Measurements from ENCODE around the gene SLC1A5. TPM values are rescaled to one million over a fixed set of nuclear protein-coding genes. Genes with fewer than 3 reads are reported as not detected.
A peak's percentile ranks its signal among the peaks of the same experiment; 100 is the strongest.

SLC1A5 gene
- 100 to 1,000 TPM; 263 to 310 (median 281) TPM for total RNA-seq (2021; fragmentation: NEBNext Ultra II Directional; extraction: Animal tissue kit (Norgen Biotek cat#: 25700))
- long read RNA-seq, transcript SLC1A5-203 (8 exons, 2,882 nt): major isoform, 218 of 263 reads
- long read RNA-seq, transcript SLC1A5-205 (7 exons, 2,031 nt): minor isoform, 5 of 263 reads
- long read RNA-seq, transcript SLC1A5-201 (8 exons, 1,750 nt): minor isoform, 9 of 263 reads
- long read RNA-seq, partial matches to known transcripts: 25 of 263 reads
- long read RNA-seq, other reads (novel, unspliced or antisense): 5 of 263 reads

DNA sequence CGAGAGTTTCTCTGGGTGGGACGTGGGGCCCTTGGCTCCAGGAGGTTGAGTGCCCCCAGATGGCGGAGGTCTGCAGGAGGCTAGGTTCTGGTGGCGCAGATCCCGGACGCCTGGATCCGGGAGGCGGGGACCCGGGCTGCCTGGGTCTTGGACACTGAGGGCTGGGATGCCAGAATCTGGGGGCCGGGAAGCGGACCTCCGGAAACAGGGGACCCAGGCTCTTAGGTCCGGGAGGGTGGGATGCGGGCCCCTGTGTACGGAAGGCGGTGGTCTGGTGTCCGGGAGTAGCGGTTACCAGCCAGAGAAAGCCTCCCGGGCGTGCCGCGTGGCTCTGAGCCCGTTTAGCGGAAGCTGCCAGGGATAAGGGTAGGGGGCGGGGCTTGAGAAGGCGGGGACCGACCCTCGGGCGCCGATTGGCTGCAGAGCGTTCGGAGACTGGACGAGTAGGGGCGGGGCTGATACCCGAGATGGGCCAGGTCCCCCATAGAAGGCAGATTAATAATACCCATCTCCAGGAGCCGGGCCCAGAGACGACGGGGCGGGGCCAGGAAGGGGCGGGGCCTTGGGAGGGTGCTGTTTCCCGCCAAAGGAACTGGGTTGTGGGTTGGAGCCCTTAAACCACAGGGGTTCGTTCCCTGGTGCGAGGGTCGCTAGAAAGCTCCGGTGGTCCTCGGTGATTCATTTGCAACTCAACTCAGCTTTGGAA, at the start of gene SLC1A5:
Gene SLC1A5, minus strand, starts transcription at position 333 of the 706 bp plus-strand sequence. CDS start 629 bp downstream, outside the sequence.
- TF ChIP-seq, protein P1, sequence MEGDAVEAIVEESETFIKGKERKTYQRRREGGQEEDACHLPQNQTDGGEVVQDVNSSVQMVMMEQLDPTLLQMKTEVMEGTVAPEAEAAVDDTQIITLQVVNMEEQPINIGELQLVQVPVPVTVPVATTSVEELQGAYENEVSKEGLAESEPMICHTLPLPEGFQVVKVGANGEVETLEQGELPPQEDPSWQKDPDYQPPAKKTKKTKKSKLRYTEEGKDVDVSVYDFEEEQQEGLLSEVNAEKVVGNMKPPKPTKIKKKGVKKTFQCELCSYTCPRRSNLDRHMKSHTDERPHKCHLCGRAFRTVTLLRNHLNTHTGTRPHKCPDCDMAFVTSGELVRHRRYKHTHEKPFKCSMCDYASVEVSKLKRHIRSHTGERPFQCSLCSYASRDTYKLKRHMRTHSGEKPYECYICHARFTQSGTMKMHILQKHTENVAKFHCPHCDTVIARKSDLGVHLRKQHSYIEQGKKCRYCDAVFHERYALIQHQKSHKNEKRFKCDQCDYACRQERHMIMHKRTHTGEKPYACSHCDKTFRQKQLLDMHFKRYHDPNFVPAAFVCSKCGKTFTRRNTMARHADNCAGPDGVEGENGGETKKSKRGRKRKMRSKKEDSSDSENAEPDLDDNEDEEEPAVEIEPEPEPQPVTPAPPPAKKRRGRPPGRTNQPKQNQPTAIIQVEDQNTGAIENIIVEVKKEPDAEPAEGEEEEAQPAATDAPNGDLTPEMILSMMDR (IDR thresholded peaks at IDR 0.05): no peak
- H3K9me3 Mint-ChIP-seq: no peaks in the 10 kb centered on the region
- DNase-seq: peak; percentile 96
- H3K27me3 Mint-ChIP-seq (ENCODE audit: insufficient read depth): peaks cover 2% of the 10 kb centered on the region; the same call in 1 of the 2 replicates
- peaks cover 35% of the 10 kb centered on the region for H3K36me3 Mint-ChIP-seq (ENCODE audit: low read depth)
- peak within 1 kb of the TSS; percentile 97 for H3K4me3 Mint-ChIP-seq
- peaks cover 57% of the 10 kb centered on the region for H3K4me1 Mint-ChIP-seq (ENCODE audit: low read depth)
- H3K27ac Mint-ChIP-seq: peak within 1 kb of the TSS; percentile 97

DNA sequence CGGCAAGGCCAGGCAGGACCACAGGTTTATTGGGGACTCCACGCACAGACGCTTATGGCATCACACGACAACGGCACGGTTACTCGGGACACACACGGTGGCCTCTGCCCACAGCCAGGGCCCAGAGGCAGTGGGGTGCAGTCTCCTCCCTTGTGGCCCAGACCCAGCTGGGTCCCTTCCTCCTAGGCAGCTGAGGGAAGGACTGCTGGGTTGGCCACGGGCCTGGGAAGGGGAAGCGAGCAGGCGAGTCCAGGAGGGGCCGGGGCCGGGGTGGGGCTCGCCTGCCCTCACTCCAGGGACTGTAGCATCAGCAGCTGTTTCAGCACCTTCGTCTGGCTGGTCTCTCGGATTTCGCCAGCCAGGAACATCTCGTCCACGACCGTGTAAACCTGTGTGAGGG, 49.8 kb upstream of the SLC1A5 start:
- Mint-ChIP-seq H3K4me1 (ENCODE audit: low read depth) (peaks cover 39% of the 10 kb centered on the region), H3K27ac (no peak overlapping the region), H3K36me3 (ENCODE audit: low read depth) (peaks cover 36% of the 10 kb centered on the region), H3K4me3 (no peak overlapping the region), H3K9me3 (no peaks in the 10 kb centered on the region), H3K27me3 (ENCODE audit: insufficient read depth) (peaks cover 4% of the 10 kb centered on the region)
- TF ChIP-seq, protein P1 (IDR thresholded peaks at IDR 0.05): no peak
- DNase-seq: no peak

DNA sequence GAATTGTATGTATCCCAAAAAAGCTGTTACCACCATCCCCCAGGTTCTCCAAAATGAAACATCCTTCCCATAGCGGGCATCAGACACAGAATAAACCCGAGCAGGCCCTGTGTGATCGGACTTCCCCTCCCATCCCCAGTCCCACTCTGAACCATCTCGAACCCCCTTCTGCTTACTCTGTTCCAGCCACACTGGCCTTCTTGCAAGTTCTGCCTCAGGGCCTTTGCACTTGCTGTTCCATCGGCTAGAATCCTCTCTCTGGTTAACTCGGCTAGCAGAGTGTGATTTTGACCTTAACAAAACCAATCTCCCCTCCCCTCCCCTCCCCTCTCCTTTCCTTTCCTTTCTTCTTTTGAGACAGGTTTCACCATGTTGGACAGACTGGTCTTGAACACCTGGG, 46.6 kb upstream of the SLC1A5 start:
- Mint-ChIP-seq H3K36me3 (ENCODE audit: low read depth) (peaks cover 26% of the 10 kb centered on the region), H3K27ac (no peak overlapping the region), H3K27me3 (ENCODE audit: insufficient read depth) (peaks cover 3% of the 10 kb centered on the region), H3K4me1 (ENCODE audit: low read depth) (peaks cover 15% of the 10 kb centered on the region), H3K4me3 (no peak overlapping the region), H3K9me3 (peaks cover 6% of the 10 kb centered on the region)
- no peak for DNase-seq
- TF ChIP-seq, protein P1 (IDR thresholded peaks at IDR 0.05): no peak

DNA sequence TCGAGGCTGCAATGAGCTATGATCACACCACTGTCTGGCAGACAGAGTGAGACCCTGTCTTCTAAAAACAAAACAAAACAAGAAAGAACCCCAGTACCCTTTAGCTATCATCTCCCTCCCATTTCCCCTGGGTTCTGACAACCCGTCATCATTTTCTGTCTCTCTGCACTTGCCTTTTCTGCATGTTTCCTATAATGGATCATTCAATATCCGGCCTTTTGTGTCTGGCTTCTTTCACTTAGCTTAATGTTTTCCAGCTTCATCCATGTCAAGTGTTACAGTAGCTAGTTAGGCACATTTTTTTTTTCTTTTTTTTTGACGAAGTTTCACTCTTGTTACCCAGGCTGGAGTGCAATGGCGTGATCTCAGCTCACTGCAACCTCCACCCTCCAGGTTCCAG, 45.7 kb upstream of the SLC1A5 start:
- Mint-ChIP-seq H3K27me3 (ENCODE audit: insufficient read depth) (peaks cover 6% of the 10 kb centered on the region), H3K9me3 (peaks cover 6% of the 10 kb centered on the region), H3K27ac (peak overlapping the region; percentile 30; the same call in 1 of the 2 replicates), H3K4me1 (ENCODE audit: low read depth) (peaks cover 16% of the 10 kb centered on the region), H3K36me3 (ENCODE audit: low read depth) (peaks cover 26% of the 10 kb centered on the region), H3K4me3 (no peak overlapping the region)
- no peak for DNase-seq
- TF ChIP-seq, protein P1 (IDR thresholded peaks at IDR 0.05): no peak

DNA sequence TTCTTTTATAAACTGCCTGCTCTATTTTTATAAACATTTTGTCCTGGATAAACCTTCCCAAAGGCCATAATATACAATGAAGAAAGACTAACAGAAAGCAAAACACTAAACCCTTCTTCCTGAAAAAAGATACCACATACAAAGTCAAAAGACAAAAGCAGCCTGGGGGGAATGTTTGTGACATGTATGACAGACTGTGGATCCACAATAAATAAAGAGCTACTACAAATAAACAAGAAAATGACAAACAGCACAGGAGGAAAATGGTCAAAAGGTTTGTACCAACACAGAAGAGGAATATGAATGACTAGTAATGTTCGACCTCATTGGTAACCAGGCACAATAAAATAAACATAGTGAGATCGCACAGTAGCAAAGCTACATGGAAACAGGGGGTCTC, 42.5 kb upstream of the SLC1A5 start:
- TF ChIP-seq, protein P1 (IDR thresholded peaks at IDR 0.05): no peak
- Mint-ChIP-seq H3K27me3 (ENCODE audit: insufficient read depth) (peaks cover 8% of the 10 kb centered on the region), H3K27ac (0 out of 2 replicates have a peak overlapping the region, but pooled peaks have one; percentile 4), H3K9me3 (peaks cover 6% of the 10 kb centered on the region), H3K36me3 (ENCODE audit: low read depth) (peaks cover 20% of the 10 kb centered on the region), H3K4me3 (no peak overlapping the region), H3K4me1 (ENCODE audit: low read depth) (peaks cover 24% of the 10 kb centered on the region)
- no peak for DNase-seq
